SK-N-SH (cell line): Measurements from ENCODE around the gene RPL12. TPM values are rescaled to one million over a fixed set of nuclear protein-coding genes. Genes with fewer than 3 reads are reported as not detected.

Experiments used
- CTCF ChIA-PET: fragments of 300-600, 350-600 bp; formaldehyde crosslinking; extraction: SDS; loops from one replicate; lab custom pipeline; 2021; lab: Yijun Ruan, JAX
- POLR2A ChIA-PET: fragments of 350-600 bp; sonication (Branson Sonifier 250); formaldehyde crosslinking; extraction: SDS; loops from one replicate; lab custom pipeline; 2020; ENCODE audit warnings: antibody characterized with exemption, inconsistent platforms; lab: Yijun Ruan, JAX
- DNase-seq: peaks from one replicate; pipeline ENCODE4 v3.0.0; 2012
- H2AFZ ChIP-seq: fragments of 200-600 bp; sonication (generic); 2 replicates; pipeline ENCODE4 v1.8.1; 2016; ENCODE audit warnings: antibody characterized with exemption, mild to moderate bottlenecking, low read depth
- H3F3A ChIP-seq: fragments of 200-600 bp; sonication (generic); replicated peaks from 2 replicates; pipeline ENCODE3; 2016; ENCODE audit warnings: antibody characterized with exemption, mild to moderate bottlenecking; ENCODE audit not compliant: insufficient read depth
- H3K27ac ChIP-seq, 2 experiments: fragments of 200-500 bp in 1 of 2; fragments of 200-600 bp in 1 of 2; sonication (Bioruptor generic) in 1 of 2; sonication (generic), shearing (Covaris generic) in 1 of 2; 2 replicates each; pipeline versions ENCODE4 v1.5.1 to v1.6.1; 2014 to 2016; ENCODE audit warnings: low read depth in 2 of 2, inconsistent platforms in 1 of 2, low read length in 1 of 2, mild to moderate bottlenecking in 1 of 2, mixed read lengths in 1 of 2
- H3K27me3 ChIP-seq: fragments of 200-600 bp; sonication (generic), shearing (Covaris generic); 2 replicates; pipeline ENCODE4 v1.6.1; 2016; ENCODE audit warnings: mixed run types; ENCODE audit not compliant: insufficient read depth
- H3K36me3 ChIP-seq, 2 experiments: fragments of 200-500 bp in 1 of 2; fragments of 200-600 bp in 1 of 2; sonication (Bioruptor generic) in 1 of 2; sonication (generic) in 1 of 2; replicated peaks in 1 of 2; 2 replicates each; pipeline versions ENCODE3 to v1.5.1; 2014 to 2016; ENCODE audit warnings: low read length in 1 of 2, mild to moderate bottlenecking in 1 of 2; ENCODE audit not compliant: insufficient read depth in 2 of 2, control insufficient read depth in 1 of 2
- H3K4me1 ChIP-seq, 2 experiments: fragments of 200-500 bp in 1 of 2; fragments of 200-600 bp in 1 of 2; sonication (Bioruptor generic) in 1 of 2; sonication (generic), shearing (Covaris generic) in 1 of 2; 2 replicates each; pipeline versions ENCODE4 v1.5.1 to v1.6.1; 2014 to 2016; ENCODE audit warnings: low read depth in 1 of 2, low read length in 1 of 2, mixed run types in 1 of 2; ENCODE audit not compliant: insufficient read depth in 2 of 2, control insufficient read depth in 1 of 2
- H3K4me2 ChIP-seq: fragments of 200-600 bp; sonication (generic), shearing (Covaris generic); 2 replicates; pipeline ENCODE4 v1.6.1; 2017; ENCODE audit warnings: mixed run types
- H3K4me3 ChIP-seq, 2 experiments: fragments of 200-500 bp in 1 of 2; fragments of 200-600 bp in 1 of 2; sonication (Bioruptor generic) in 1 of 2; sonication (generic), shearing (Covaris generic) in 1 of 2; 2 replicates each; pipeline versions ENCODE4 v1.5.1 to v1.8.1; 2014 to 2016; ENCODE audit warnings: low read depth in 2 of 2, inconsistent platforms in 1 of 2, low read length in 1 of 2, mild to moderate bottlenecking in 1 of 2, mixed read lengths in 1 of 2, moderate library complexity in 1 of 2
- H3K79me2 ChIP-seq: fragments of 200-600 bp; sonication (generic); 2 replicates; pipeline ENCODE4 v1.8.1; 2017; ENCODE audit warnings: mild to moderate bottlenecking; ENCODE audit not compliant: insufficient read depth
- H3K9ac ChIP-seq: fragments of 200-600 bp; sonication (generic); 2 replicates; pipeline ENCODE4 v1.6.1; 2017; ENCODE audit warnings: mixed run types
- H3K9me2 ChIP-seq: fragments of 200-600 bp; sonication (generic); 2 replicates; pipeline ENCODE4 v1.6.1; 2017; ENCODE audit warnings: mixed run types
- H3K9me3 ChIP-seq: fragments of 200-600 bp; sonication (generic); 2 replicates; pipeline ENCODE4 v1.6.1; 2017; ENCODE audit warnings: mixed run types, mild to moderate bottlenecking, moderate library complexity
- H4K20me1 ChIP-seq: fragments of 200-600 bp; sonication (generic); 2 replicates; pipeline ENCODE4 v1.6.1; 2017; ENCODE audit warnings: mild to moderate bottlenecking, mixed run types; ENCODE audit not compliant: insufficient read depth
- ELF1 ChIP-seq: IDR thresholded peaks from 2 replicates; pipeline ENCODE4 v1.4.0; 2012
- EZH2phosphoT487 ChIP-seq: fragments of 200-600 bp; sonication (generic); IDR thresholded peaks from 2 replicates; pipeline ENCODE4 v1.6.1; 2017; ENCODE audit warnings: low read depth, mixed run types, mild to moderate bottlenecking, antibody characterized with exemption, moderate library complexity, borderline replicate concordance
- JUND ChIP-seq: IDR thresholded peaks from 2 replicates; pipeline ENCODE4 v1.4.0; 2012
- POLR2AphosphoS5 ChIP-seq: IDR thresholded peaks from 2 replicates; pipeline ENCODE4 v1.6.1; 2012; ENCODE audit warnings: low read depth, low read length
- RCOR1 ChIP-seq: fragments of 150-350 bp; IDR thresholded peaks from 2 replicates; pipeline ENCODE4 v1.6.1; 2017; ENCODE audit warnings: antibody characterized with exemption, low read length
- RXRA ChIP-seq: IDR thresholded peaks from 2 replicates; pipeline ENCODE4 v1.4.0; 2012; ENCODE audit warnings: low read depth, mild to moderate bottlenecking, borderline replicate concordance
- SIN3A ChIP-seq: IDR thresholded peaks from 2 replicates; pipeline ENCODE4 v1.6.1; 2012; ENCODE audit warnings: low read depth, mild to moderate bottlenecking, low read length, moderate library complexity, borderline replicate concordance
- TEAD4 ChIP-seq: IDR thresholded peaks from 2 replicates; pipeline ENCODE4 v1.4.0; 2012; ENCODE audit warnings: mild to moderate bottlenecking, borderline replicate concordance; ENCODE audit not compliant: insufficient read depth
- WGBS: methylation state at CpG from one replicate; pipeline ENCODE4 v1.1.6; 2017; ENCODE audit warnings: low lambda C conversion rate; 5-methylcytosine and 5-hydroxymethylcytosine counted together
- polyA plus RNA-seq, 3 experiments: library from polyadenylated mRNA; depleted of rRNA; stranded (reverse); fragments of >200 nt; gene quantifications; 2 replicates each; pipeline ENCODE4 v1.2.3, GENCODE V29; 2012
- TF ChIP-seq, protein P1 (sequence below): fragments of 200-600 bp; sonication (generic); IDR thresholded peaks from 2 replicates; pipeline ENCODE4 v1.6.1; 2017; ENCODE audit warnings: antibody characterized with exemption, mild to moderate bottlenecking, moderate library complexity
- TF ChIP-seq, protein P2 (sequence below): IDR thresholded peaks from 2 replicates; pipeline ENCODE4 v1.4.0; 2012; ENCODE audit warnings: low read depth
- TF ChIP-seq, protein P3 (sequence below): IDR thresholded peaks from 2 replicates; pipeline ENCODE4; 2012

RPL12 gene
- polyA plus RNA-seq, 1 of the 3 experiments (the other 2 are of a cell fraction) = 3,270 TPM

DNA sequence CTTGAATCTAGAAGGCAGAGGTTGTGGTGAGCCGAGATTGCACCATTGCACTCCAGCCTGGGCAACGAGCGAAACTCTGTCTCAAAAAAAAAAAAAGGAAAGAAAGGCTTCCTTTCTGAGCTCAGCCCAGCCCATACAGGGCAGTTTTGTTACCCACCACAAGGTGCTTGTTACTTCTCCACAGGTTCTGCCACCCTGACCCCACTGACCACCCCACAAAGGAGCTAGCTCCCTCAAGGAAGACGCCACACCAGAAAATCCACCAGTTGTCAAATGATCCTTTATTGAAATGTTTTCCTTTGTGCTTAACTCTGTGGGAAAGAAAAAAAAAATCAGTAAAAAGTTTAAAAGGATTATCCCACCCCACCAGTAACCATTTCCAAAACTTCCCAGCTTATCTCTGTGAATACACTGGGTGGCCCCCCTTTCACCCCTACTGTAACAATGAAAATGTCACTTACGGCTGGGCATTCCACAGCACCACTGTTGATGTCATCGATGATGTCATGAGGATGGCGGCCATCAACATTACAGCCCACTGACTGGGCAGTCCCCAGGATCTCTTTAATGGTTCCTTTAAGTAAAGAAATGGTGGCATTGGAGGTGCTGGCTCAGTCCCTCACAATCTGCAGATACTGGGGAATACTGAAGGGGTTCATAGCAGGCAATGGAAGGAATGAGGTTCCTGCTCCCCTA, 3.6 kb downstream of the RPL12 start:
- Histone ChIP-seq H2AFZ (no peak overlapping the region), H3K9me2 (no peaks in the 10 kb centered on the region), H3K36me3 (peaks cover 55 to 58% of the 10 kb centered on the region in 2 experiments), H3F3A (peaks cover 86% of the 10 kb centered on the region), H3K9ac (no peak overlapping the region), H3K27me3 (no peaks in the 10 kb centered on the region), H3K4me1 (peaks cover 5 to 33% of the 10 kb centered on the region in 2 experiments), H3K4me2 (no peak overlapping the region), H3K4me3 (peak overlapping the region in 1 of 2 experiments; percentile 92; a peak in 1 of 4 replicates), H4K20me1 (peaks cover 59% of the 10 kb centered on the region), H3K79me2 (peaks cover 55% of the 10 kb centered on the region), H3K27ac (peak overlapping the region in 1 of 2 experiments; percentile 77), H3K9me3 (no peaks in the 10 kb centered on the region)
- ChIA-PET CTCF (interaction anchor here (1.6 kb wide), 1 partner anchor 142 kb away, joined by 5 read pairs; no protein-coding TSS in a partner anchor), POLR2A (interaction anchor here (1.1 kb wide), 1 partner anchor 26 kb away, joined by 5 read pairs; no protein-coding TSS in a partner anchor)
- no peak for TF ChIP-seq ELF1
- TF ChIP-seq RCOR1 = no peak
- no peak for TF ChIP-seq EZH2phosphoT487
- TF ChIP-seq RXRA = no peak
- TF ChIP-seq, protein P1, sequence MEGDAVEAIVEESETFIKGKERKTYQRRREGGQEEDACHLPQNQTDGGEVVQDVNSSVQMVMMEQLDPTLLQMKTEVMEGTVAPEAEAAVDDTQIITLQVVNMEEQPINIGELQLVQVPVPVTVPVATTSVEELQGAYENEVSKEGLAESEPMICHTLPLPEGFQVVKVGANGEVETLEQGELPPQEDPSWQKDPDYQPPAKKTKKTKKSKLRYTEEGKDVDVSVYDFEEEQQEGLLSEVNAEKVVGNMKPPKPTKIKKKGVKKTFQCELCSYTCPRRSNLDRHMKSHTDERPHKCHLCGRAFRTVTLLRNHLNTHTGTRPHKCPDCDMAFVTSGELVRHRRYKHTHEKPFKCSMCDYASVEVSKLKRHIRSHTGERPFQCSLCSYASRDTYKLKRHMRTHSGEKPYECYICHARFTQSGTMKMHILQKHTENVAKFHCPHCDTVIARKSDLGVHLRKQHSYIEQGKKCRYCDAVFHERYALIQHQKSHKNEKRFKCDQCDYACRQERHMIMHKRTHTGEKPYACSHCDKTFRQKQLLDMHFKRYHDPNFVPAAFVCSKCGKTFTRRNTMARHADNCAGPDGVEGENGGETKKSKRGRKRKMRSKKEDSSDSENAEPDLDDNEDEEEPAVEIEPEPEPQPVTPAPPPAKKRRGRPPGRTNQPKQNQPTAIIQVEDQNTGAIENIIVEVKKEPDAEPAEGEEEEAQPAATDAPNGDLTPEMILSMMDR = no peak
- WGBS = 82% methylated on average over 7 of the region's 7 CpGs
- no peak for DNase-seq

DNA sequence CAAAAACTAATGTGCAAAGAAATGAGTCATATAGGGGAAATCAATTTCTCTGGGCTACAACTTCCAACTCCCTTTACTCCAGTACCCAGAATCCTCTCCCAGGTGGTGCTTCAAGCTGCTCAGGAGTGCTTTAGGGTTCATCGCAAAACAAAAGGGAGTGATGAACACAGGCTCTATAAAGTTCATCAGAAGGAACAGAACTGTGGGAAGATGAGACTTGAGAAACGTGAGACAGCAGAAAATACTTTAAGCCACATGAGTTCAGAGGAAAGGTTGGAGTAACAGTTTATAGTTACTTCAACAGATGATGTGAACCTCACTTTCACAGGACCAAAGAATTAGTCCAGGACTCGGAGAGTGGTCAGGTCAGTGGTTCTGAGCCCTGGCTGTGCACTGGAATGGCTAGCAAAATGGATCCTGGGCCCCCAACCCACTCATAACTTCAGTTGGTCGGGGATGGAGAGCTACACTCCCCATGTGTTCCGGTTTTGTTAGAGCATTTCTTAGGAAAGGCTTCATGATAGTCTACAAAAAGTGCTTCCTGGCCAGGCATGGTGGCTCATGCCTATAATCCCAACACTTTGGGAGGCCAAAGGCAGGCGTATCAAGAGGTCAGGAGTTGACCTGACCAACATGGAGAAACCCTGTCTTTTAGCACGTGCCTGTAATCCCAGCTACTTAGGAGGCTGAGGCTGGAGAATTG, 4.3 kb downstream of the RPL12 start:
- Histone ChIP-seq H3K27ac (peak overlapping the region; percentile 8 to 77; a peak in 2 of 4 replicates), H3K79me2 (peaks cover 48% of the 10 kb centered on the region), H3K36me3 (peaks cover 58 to 61% of the 10 kb centered on the region in 2 experiments), H3K9me3 (no peaks in the 10 kb centered on the region), H2AFZ (no peak overlapping the region), H3K4me3 (no peak overlapping the region), H4K20me1 (peaks cover 59% of the 10 kb centered on the region), H3F3A (peaks cover 90% of the 10 kb centered on the region), H3K27me3 (no peaks in the 10 kb centered on the region), H3K4me2 (no peak overlapping the region), H3K4me1 (peaks cover 5 to 29% of the 10 kb centered on the region in 2 experiments), H3K9ac (no peak overlapping the region), H3K9me2 (no peaks in the 10 kb centered on the region)
- DNase-seq = no peak
- POLR2A ChIA-PET = interaction anchor here (1.1 kb wide), 1 partner anchor 25 kb away, joined by 5 read pairs; no protein-coding TSS in a partner anchor
- CTCF ChIA-PET = interaction anchor here (1.6 kb wide), 1 partner anchor 143 kb away, joined by 5 read pairs; no protein-coding TSS in a partner anchor
- WGBS = 92% methylated on average over 6 of the region's 7 CpGs
- TF ChIP-seq JUND = 0 out of 2 replicates have a peak, but pooled peaks have one; percentile 4
- TF ChIP-seq, protein P2, sequence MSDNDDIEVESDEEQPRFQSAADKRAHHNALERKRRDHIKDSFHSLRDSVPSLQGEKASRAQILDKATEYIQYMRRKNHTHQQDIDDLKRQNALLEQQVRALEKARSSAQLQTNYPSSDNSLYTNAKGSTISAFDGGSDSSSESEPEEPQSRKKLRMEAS = no peak
- TF ChIP-seq, protein P3, sequence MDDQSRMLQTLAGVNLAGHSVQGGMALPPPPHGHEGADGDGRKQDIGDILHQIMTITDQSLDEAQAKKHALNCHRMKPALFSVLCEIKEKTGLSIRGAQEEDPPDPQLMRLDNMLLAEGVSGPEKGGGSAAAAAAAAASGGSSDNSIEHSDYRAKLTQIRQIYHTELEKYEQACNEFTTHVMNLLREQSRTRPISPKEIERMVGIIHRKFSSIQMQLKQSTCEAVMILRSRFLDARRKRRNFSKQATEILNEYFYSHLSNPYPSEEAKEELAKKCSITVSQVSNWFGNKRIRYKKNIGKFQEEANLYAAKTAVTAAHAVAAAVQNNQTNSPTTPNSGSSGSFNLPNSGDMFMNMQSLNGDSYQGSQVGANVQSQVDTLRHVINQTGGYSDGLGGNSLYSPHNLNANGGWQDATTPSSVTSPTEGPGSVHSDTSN = 0 out of 2 replicates have a peak, but pooled peaks have one; percentile 2
- no peak for TF ChIP-seq SIN3A
- TF ChIP-seq TEAD4 = no peak
- TF ChIP-seq POLR2AphosphoS5 = no peak; the same call in none of the 2 replicates
- 0 out of 2 replicates have a peak, but pooled peaks have one; percentile 7 for TF ChIP-seq ELF1
